Activated T-cell treated with anti-CD3 and anti-CD28 coated beads for 48 hours (primary cell): Measurements from ENCODE around the gene TAF13.
"Not testable (repeated sequence)": the region's sequence is repeated elsewhere in the genome, so short reads cannot be mapped to it uniquely, and the experiment has no call there.

ENCODE experiments used
- DNase-seq: peaks from one replicate; pipeline ENCODE4 v3.0.0-alpha.2; 2020; ENCODE audit warnings: low read depth

Gene TAF13

DNA sequence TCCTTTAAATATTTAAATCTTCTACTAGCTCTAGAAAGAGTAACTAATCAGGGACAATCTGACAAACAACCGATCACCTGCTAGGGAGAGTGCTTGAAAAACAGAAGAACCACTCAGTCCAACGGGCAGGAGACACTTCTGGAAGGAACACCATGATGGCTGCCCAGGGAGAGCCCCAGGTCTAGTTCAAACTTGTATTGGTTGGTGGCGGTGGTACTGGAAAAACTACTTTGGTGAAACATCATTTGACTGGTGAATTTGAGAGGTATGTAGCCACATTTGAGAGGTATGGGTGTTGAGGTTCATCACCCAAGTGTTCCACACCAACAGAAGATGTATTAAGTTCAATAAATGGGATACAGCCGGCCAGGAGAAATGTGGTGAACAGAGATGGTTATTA lies 29.1 kb downstream of the TAF13 start:
- no peak for DNase-seq

DNA sequence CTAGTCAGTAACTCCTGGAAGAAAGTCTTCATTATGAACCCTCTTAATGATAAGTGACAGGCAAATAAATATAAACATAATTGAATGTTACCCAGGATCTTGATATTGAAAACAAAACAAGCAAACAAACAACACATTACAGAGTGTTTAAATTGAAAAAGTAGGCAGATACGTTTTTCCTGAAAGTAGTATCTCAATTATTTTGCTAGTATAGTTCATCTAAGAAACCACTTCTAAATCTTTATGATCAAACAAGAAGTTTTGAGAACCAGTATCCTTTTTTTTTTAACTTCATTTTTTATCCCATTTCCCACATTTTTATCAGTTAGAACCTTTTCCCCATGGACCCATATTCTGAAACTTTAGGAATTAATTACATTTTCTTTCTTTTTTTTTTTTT lies 30.2 kb downstream of the TAF13 start:
- no peak for DNase-seq

- DNase-seq, result peak; percentile 96
These were observed 34.0 kb downstream of the TAF13 start, which contains the start of gene WDR47 for GRCh38 chr1:109041621-109042468. Gene WDR47, minus strand, starts transcription at chr1:109042102. Its CDS starts 18,590 bp downstream, at chr1:109023512.

DNA sequence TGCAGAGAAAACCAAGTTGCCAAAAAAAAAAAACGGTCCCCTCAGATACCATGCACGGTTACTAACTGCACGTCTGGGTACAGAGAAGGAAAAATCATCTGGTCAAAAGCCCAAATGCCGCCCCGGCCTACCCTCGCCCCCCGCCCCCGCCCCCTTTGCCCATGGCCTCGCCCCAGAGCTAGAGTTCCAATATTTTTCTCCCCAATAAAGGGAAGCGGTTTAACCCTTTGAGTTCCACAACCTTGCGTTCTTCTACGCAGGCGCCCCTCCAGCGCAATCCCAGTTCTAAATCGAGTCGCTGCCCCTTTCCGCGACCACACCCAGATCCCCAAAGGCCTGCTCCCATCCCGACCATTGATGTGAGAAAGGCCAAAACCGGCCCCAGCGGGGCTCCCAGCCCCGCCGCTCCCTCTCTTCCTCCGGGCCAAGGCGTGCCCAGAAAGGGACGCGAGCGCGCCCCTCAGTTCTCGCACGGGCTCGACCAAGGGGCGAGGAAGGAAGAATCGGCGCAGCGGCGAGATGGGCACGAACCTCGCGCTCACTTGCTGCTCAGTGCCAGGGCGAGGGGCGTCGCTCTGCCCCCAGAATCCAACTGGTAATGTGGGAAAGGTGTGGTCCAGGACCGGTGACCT lies 34.7 kb downstream of the TAF13 start:
- no peak for DNase-seq

DNA sequence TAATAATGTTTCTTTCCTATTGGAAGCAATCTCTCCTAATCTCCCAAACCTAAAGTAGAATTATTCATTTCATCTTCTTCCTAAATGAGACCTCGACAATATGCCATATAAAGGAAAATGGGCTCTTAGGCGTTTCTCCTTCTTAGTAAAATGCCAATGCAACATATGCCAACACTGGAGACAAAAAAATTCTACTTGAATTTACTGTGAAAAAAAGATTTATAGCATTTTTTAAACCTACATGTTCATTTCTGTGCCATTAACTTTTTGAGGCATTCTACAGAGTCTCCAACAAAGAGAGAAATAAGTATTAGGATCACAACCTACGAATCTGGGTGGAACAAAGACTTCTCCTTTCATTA lies 35.2 kb downstream of the TAF13 start:
- no peak for DNase-seq

DNA sequence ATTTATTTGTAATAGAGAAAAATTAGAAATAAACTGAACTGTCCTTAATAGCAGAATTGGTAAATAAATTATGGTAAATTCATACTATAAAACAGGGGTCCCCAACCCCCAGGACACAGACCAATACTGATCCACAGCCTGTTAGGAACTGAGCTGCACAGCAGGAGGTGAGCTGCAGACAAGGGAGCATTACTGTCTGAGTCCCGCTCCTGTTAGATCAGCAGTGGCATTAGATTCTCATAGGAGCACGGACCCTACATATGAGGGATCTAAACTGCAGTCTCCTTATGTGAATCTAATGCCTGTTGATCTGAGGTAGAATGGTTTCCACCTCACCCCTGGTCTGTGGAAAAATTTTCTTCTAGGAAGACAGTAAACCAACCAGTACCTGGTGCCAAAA lies 41.4 kb downstream of the TAF13 start:
- no peak for DNase-seq

- DNase-seq, result not testable (repeated sequence)
These were observed 46.3 kb downstream of the TAF13 start for GRCh38 chr1:109029493-109029892.

DNA sequence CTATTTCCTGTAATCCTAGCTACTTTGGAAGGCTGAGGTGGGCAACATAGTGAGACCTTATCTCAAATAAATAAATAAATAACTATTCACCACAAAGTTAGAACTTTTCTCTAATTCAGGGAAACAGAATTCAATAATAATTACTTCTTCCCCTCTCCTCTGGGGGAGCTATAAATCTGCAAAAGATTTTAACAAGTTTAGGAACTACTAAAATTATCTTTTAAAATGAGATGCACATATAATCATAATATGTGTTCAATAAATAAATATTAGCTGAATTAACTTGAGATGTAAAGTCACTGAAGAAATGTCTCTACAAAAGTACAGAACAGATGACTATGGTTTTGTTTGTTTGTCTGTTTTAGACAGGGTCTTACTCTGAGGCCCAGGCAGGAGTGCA lies 48.0 kb downstream of the TAF13 start:
- DNase-seq, result no peak

- DNase-seq, result no peak
These were observed 50.1 kb downstream of the TAF13 start for GRCh38 chr1:109025694-109026093.

- no peak for DNase-seq
These were observed 51.2 kb downstream of the TAF13 start for GRCh38 chr1:109024646-109025045.

- no peak for DNase-seq
These were observed 55.0 kb downstream of the TAF13 start for GRCh38 chr1:109020693-109021257.

DNA sequence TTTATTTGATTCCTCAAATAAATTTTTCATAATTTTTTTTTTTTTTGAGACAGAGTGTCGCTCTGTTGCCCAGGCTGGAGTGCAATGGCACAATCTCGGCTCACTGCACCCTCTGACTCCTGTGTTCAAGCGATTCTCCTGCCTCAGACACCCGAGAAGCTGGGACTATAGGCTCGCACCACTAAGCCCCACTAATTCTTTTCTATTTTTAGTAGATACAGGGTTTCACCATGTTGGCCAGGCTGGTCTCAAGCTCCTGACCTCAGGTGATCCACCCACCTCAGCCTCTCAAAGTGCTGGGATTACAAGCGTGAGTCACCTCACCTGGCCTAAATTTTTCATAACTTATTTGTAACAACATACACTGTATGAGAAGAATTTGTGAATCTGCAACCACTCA lies 58.1 kb downstream of the TAF13 start:
- not testable (repeated sequence) for DNase-seq

- DNase-seq, result no peak
These were observed 58.7 kb downstream of the TAF13 start for GRCh38 chr1:109017134-109017533.
